NCI-H345 treated with DMSO at 0.1 percent for 48 hours (cell line): ENCODE results near the gene SIRT7.

Experiments
- DNase-seq: peaks from one replicate; lab custom pipeline; 2025; ENCODE audit not compliant: unreplicated experiment; lab: John Stamatoyannopoulos, UW

The SIRT7 gene

GRCh38 chr17:81933178-81933699 lies 15.3 kb upstream of the SIRT7 start:
- no peak for DNase-seq

GRCh38 chr17:81932333-81932983 lies 14.5 kb upstream of the SIRT7 start:
- DNase-seq = no peak

- DNase-seq = no peak
Observed at GRCh38 chr17:81931557-81932332, 13.8 kb upstream of the SIRT7 start.

GRCh38 chr17:81931189-81931556 lies 13.2 kb upstream of the SIRT7 start:
- DNase-seq = no peak

- DNase-seq = no peak
Observed at GRCh38 chr17:81930142-81931125, 12.5 kb upstream of the SIRT7 start.

DNA sequence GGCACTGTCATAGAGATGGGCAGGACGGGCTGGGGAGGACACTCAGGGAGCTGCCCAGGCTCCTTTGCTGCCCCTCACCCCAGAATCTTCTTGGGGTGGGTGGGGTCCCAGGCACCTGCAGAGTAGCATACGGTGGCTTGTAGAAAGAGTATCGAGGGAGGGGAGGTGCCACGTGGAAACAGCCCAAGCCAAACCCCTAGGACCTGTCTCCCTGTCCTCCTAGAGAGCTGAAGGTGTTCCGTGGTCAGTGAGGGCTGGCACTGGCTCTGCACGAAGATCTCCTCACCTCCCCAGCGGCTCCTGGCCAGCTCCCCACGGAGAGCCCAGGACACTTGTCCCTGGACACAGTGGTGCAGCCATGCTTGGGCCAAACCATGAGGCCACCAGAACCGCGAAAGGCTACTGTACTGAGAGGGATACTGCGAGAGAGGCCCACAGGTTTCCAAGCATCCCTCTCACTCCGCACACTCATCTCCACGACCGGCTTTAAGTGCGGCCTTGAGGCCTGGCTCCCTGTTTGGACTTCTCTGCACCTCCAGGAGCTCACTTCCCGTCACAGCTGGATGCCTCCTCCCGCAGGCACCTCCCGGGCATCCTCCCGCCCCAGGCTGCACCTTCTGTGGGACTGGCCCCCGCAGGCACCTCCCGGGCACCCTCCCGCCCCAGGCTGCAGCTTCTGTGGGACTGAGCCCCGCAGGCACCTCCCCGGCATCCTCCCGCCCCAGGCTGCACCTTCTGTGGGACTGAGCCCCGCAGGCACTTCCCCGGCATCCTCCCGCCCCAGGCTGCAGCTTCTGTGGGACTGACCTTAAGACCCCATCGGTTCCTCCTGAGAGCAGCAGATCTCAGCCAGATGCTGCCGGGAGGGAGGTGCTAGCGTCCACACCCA lies 11.5 kb upstream of the SIRT7 start:
- DNase-seq = no peak

DNA sequence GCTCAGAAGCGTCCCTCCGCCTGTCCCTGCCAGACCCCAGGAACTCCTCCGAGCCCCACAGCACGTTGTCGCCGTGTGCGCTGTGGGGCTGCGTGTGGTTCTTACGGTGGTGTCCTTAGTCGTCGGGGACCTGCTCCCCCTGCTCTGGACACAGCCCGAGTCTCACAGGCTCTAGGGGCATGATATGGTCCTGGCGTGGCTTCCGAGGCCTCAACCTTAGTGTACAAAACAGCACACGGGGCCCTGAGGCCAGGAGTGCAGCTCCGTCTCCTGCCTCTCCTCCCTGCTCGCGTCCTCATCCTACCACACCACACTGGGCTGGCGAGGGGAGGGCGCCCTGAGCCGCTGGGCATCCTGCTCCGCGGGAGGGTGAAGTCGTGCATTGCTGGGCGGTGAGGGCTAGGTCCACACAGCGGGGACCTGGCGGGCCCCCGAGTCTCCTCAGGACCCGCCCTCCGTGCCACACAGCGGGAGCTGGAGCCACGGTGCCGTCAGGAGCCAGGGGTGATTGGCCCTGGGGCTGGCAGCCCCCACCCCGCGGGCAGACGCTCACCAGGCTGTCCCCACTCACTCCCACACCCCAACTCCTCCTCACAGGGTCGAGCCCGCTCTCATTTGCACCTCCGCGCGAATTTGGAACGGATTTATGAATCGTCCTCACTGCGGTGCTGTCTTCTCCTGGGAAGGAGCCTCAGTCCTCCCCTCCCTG lies 10.7 kb upstream of the SIRT7 start:
- DNase-seq = no peak

DNA sequence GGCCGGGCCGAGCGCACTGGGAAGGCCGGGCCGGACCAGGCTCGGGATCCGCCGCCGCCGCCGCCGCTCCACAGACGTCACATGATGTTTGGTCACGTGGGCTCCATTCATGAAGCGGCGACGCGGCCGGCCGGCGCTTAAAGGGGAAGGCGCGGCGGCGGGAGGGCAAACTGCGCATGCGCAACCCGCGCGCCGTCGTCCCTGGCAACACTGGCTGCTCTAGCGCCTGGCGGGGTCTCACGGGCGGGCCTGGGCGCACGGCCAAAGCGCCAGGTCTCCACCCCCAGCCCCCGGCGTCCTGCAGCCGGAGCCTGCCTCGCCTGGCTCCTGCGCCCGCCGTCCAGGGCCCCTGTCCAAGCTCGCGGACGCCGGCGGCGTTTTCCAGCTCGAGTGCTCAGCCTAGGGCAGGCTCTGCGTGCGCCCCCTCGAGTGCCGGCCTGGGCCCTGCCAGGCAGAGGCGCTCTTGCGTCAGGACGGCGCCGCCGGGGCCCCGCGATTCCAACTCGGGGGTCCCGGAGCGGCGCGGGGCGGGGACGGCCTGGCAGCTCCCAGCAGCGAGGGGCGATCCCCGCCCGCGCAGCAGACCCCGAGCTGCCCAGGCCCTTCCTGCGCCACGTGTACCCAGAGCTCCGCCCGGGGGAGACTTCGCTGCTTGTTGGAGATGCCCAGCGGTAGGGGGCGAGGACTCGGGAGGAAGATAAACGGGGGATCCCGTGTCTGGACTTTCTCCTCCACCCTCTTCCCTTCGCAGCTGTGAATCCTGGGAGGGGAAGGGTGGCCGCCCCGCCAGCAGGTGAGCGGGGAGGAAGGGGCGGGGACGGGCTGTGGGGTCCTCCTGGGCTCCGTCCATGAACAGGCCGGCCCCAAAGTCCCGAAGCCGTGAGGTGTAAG lies 9.9 kb upstream of the SIRT7 start, which contains the start of gene MAFG:
Gene MAFG, minus strand, starts transcription at position 83 of the 891 bp plus-strand sequence. CDS start 4,550 bp downstream, outside the sequence.
- DNase-seq = peak; percentile 96

DNA sequence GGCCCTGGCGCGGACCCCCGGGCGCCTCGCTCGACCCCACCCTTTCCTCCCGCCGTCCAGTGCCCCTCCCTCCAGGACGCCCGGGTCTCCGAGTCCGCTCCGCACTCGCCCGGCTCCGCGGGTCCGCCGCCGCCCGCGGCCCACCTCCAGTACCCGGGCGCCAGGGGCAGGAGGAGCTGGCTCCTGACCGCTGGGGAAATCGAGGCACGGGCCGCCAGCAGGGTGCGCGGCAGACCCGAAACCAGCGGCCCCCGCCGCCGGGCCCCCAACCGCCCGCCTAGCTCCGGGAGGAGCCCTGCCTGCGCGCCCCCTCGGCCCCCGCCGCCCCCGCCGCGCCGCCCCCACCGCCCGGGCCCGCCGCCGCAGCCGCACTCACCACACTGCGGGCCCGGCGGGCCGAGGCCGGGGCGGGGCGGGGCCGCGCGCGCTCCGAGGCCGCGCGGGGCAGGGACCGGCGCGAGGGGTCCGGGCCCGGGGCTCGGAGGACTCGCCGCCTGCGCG lies 9.2 kb upstream of the SIRT7 start:
- DNase-seq = no peak

GRCh38 chr17:81926451-81927151 lies 8.6 kb upstream of the SIRT7 start:
- DNase-seq = peak; percentile 30

DNA sequence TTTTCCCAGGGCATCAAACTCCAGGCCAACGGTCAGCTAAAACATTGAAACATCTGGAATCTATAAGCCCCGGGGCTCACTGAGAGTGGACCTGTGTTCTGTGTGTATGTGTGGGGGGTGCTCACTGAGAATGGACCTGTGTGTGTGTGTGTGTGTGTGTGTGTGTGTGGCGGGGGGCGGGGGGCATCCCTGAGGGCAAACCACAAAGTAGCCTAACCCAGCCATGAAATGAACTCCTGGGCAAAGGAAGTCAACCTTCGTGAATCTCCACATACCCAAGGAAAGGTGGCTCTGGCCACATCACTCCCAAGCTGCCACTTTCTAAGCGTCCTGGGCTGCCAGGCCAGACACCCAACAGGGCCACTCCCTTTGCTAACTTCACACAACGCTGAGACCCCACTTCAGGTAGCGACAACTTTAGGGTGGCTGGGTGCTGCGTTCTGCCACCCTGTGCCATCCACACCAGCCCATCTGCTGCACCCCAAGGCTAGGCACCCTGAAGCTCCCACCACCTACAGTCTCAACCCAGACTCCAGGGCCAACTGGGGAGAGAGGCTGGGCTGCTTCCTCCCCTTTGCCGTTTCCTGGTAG lies 8.0 kb upstream of the SIRT7 start:
- DNase-seq = no peak

- no peak for DNase-seq
Observed at GRCh38 chr17:81924557-81925532, 6.9 kb upstream of the SIRT7 start.

DNA sequence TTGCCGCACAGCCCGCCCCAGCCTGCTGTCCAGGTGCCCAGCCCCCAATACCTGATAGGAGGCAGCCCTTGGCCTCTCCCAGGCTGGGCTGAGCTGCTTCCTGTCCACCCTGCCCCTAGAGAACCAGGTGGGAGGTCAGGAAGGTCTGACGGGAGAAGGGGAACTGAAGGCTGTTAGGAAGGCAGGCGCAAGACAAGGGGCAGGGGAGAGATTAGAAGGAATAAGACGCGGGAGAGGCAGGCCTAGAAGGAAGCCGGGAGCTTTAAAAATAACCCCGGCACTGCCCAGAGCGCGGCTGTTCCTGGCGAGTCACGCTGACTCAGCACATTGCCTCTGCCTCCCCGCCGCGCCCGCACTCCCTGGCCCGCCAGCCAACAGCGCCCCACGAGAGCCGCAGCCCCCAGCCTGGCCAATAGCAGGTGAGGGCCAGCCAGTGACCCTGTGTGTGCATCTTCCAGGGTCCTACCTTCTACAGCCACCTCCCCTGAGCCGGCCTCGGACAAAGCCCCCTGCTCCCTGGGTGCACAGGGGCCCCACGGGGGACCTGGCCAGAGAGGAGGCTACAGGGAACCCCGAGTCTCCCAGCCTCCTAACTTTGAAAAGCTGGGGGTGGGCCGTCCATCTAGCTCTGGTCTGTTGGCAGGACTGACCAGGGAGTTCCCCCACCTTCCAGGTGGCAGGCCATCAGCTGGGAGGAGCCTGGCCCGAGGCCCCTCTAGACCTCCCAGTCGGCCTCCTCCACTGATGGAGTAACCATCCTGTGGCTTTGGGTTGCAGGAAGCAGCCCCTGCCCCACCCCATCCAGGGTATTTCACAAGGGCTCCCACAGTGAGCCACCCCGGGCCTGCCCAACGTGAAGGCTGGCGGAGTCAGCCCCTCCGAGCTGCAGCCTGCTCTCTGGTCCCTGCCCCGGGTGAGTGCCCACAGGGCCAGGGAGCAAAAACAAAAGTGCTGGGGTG lies 5.6 kb upstream of the SIRT7 start:
- DNase-seq = no peak

- DNase-seq = no peak
Observed at GRCh38 chr17:81922566-81923301, 4.8 kb upstream of the SIRT7 start.
